Endothelial cell of umbilical vein (primary cell): ENCODE data around the gene FMN2. TPM values are rescaled to one million over a fixed set of nuclear protein-coding genes. Genes with fewer than 3 reads are reported as not detected.

ENCODE experiments used
- BruUV-seq: library from RNA; stranded (reverse); fragments of 400-500 nt; replicated peaks from 2 replicates; lab custom pipeline; 2021; lab: Mats Ljungman, UMichigan
- CTCF ChIA-PET: fragments of 300-600, 350-600 bp; sonication (Branson Sonifier 250); formaldehyde crosslinking; loops from one replicate; lab custom pipeline; 2021; ENCODE audit warnings: antibody characterized with exemption, inconsistent platforms; lab: Charles Lee
- POLR2A ChIA-PET: fragments of 300-600, 350-600 bp; sonication (Branson Sonifier 250); formaldehyde crosslinking; loops from one replicate; lab custom pipeline; 2021; ENCODE audit warnings: antibody characterized with exemption, inconsistent platforms; lab: Charles Lee
- DNase-seq: peaks from one replicate; pipeline ENCODE4 v3.0.0-alpha.2; 2011; ENCODE audit warnings: low read depth, low spot score
- FAIRE-seq: peaks from 2 replicates; lab custom pipeline; 2011; peaks lifted over from hg19 to GRCh38; lab: Jason Lieb, UNC
- H2AFZ ChIP-seq: 2 replicates; pipeline ENCODE4 v1.6.0; 2012; ENCODE audit warnings: low read depth, low read length, control low read depth, inconsistent platforms
- H3K27ac ChIP-seq: 2 replicates; pipeline ENCODE4 v1.5.1; 2011; ENCODE audit warnings: low read depth, mild to moderate bottlenecking, control low read depth, low read length, moderate library complexity; ENCODE audit not compliant: insufficient read depth
- H3K27me3 ChIP-seq, 2 experiments: 2 replicates each; pipeline versions ENCODE4 v1.6.0 to v1.6.1; 2011; ENCODE audit warnings: low read length in 2 of 2, mixed read lengths in 1 of 2; ENCODE audit not compliant: control insufficient read depth in 2 of 2, insufficient read depth in 2 of 2
- H3K36me3 ChIP-seq, 2 experiments: 2 replicates in 1 of 2; 3 replicates in 1 of 2; pipeline ENCODE4 v1.5.1; 2011; ENCODE audit warnings: low read length in 2 of 2, mild to moderate bottlenecking in 1 of 2, moderate library complexity in 1 of 2; ENCODE audit not compliant: control insufficient read depth in 2 of 2, insufficient read depth in 2 of 2; ENCODE audit errors: extremely low read depth in 1 of 2
- H3K4me1 ChIP-seq: 3 replicates; pipeline ENCODE4 v1.5.1; 2011; ENCODE audit warnings: mild to moderate bottlenecking, low read length; ENCODE audit not compliant: control insufficient read depth, insufficient read depth; ENCODE audit errors: extremely low read depth
- H3K4me2 ChIP-seq: 2 replicates; pipeline ENCODE4 v1.6.1; 2011; ENCODE audit warnings: low read length, control low read depth, mixed read lengths; ENCODE audit not compliant: insufficient read depth
- H3K4me3 ChIP-seq, 3 experiments: fragments of 200-600 bp in 1 of 3; sonication (generic), shearing (Covaris generic) in 1 of 3; replicated peaks in 1 of 3; 2 replicates each; pipeline ENCODE4 v1.5.1; 2011 to 2016; ENCODE audit warnings: control low read depth in 3 of 3, low read length in 3 of 3, mild to moderate bottlenecking in 2 of 3, inconsistent platforms in 1 of 3, low read depth in 1 of 3, moderate library complexity in 1 of 3; ENCODE audit not compliant: insufficient read depth in 1 of 3
- H3K79me2 ChIP-seq: 2 replicates; pipeline ENCODE4 v1.6.0; 2012; ENCODE audit warnings: low read length, inconsistent platforms; ENCODE audit not compliant: control insufficient read depth, insufficient read depth
- H3K9ac ChIP-seq: replicated peaks from 2 replicates; pipeline ENCODE3; 2011; ENCODE audit warnings: low read length, control low read depth; ENCODE audit not compliant: insufficient read depth; ENCODE audit errors: extremely low read depth
- H3K9me1 ChIP-seq: replicated peaks from 3 replicates; pipeline ENCODE4 v1.6.0; 2011; ENCODE audit warnings: mild to moderate bottlenecking, low read length; ENCODE audit not compliant: control insufficient read depth, insufficient read depth; ENCODE audit errors: extremely low read depth
- H3K9me3 ChIP-seq: replicated peaks from 2 replicates; pipeline ENCODE4 v1.5.1; 2012; ENCODE audit warnings: low read length, inconsistent platforms; ENCODE audit not compliant: control insufficient read depth, insufficient read depth
- H4K20me1 ChIP-seq: replicated peaks from 2 replicates; pipeline ENCODE3; 2011; ENCODE audit warnings: mild to moderate bottlenecking, low read length; ENCODE audit not compliant: control insufficient read depth, insufficient read depth; ENCODE audit errors: extremely low read depth
- CTCF ChIP-seq, 2 donors: IDR thresholded peaks; 1 replicate in 1 of 2; 2 replicates in 1 of 2; pipeline ENCODE4 v1.5.1; 2011; ENCODE audit warnings: low read length in 2 of 2, mild to moderate bottlenecking in 2 of 2, moderate library complexity in 2 of 2, control low read depth in 1 of 2, inconsistent platforms in 1 of 2, low read depth in 1 of 2; ENCODE audit not compliant: insufficient read depth in 1 of 2; ENCODE audit errors: extremely low read depth in 1 of 2
- EZH2 ChIP-seq: IDR thresholded peaks from 2 replicates; pipeline ENCODE4 v1.6.1; 2012; ENCODE audit warnings: borderline replicate concordance, low read depth, mild to moderate bottlenecking, moderate library complexity, low read length, inconsistent platforms; ENCODE audit not compliant: severe bottlenecking
- FOS ChIP-seq: IDR thresholded peaks from 2 replicates; pipeline ENCODE4 v1.6.1; 2011; ENCODE audit warnings: mild to moderate bottlenecking, low read length, moderate library complexity, borderline replicate concordance; ENCODE audit not compliant: insufficient read depth
- GATA2 ChIP-seq: IDR thresholded peaks from 2 replicates; pipeline ENCODE4 v1.7.0; 2011; ENCODE audit warnings: low read depth, mild to moderate bottlenecking, moderate library complexity, mixed read lengths, low read length; ENCODE audit not compliant: insufficient read length, insufficient read depth
- JUN ChIP-seq: IDR thresholded peaks from 2 replicates; pipeline ENCODE4 v1.6.1; 2011; ENCODE audit warnings: borderline replicate concordance, low read depth; ENCODE audit not compliant: insufficient read length, insufficient read depth
- MAX ChIP-seq: IDR thresholded peaks from 2 replicates; pipeline ENCODE4 v1.6.1; 2011; ENCODE audit not compliant: insufficient read depth, insufficient read length
- MYC ChIP-seq: IDR thresholded peaks from one replicate; pipeline ENCODE4 v1.6.1; 2011; ENCODE audit warnings: mild to moderate bottlenecking, low read depth, low read length
- POLR2A ChIP-seq: IDR thresholded peaks from 2 replicates; pipeline ENCODE4 v1.6.1; 2012; ENCODE audit warnings: low read depth, mild to moderate bottlenecking, control low read depth, low read length
- dilution Hi-C: fragments of 300-500 bp; cut with MboI; formaldehyde crosslinking; loops from one replicate; pipeline ENCODE4 v1.15.0; 2019; ENCODE audit warnings: low sequenced_read_pairs; ENCODE audit not compliant: extremely low pct_ligation_motif_present
- intact Hi-C: fragments of 100-400 bp; cut with micrococcal nuclease; formaldehyde crosslinking; loops from one replicate; pipeline ENCODE4 v1.10.0; 2022
- polyA plus RNA-seq, 4 experiments: library from polyadenylated mRNA; depleted of rRNA in 3 of 4; stranded (reverse) in 3 of 4; unstranded in 1 of 4; fragments of >200 nt; gene quantifications; 2 replicates each; pipeline versions ENCODE4 v1.2.1 to v1.2.3, GENCODE V29; 2011 to 2012; ENCODE audit warnings: missing spikeins in 1 of 4
- total RNA-seq: library from RNA; stranded (reverse); gene quantifications from 2 replicates; pipeline ENCODE4 v1.2.3, GENCODE V29; 2021

The FMN2 gene
- total and polyA plus RNA-seq, 2 donors (not counting 3 experiments of a cell fraction or from before 2014, with no cell fraction given), result not detected

GRCh38 chr1:240074908-240075307, 16.8 kb upstream of the FMN2 start:
- H2AFZ ChIP-seq, result no peak overlapping the region
- no peak overlapping the region for H3K27ac ChIP-seq
- ChIA-PET CTCF (no interaction called here), POLR2A (no interaction called here)
- dilution Hi-C loops (no loop called here), intact Hi-C loops (no loop called here)
- TF ChIP-seq GATA2 (no peak), JUN (no peak), MAX (no peak), POLR2A (no peak), FOS (no peak), MYC (no peak), EZH2 (no peak), CTCF (IDR thresholded peaks at IDR 0.05; ENCODE audit: extremely low read depth in 1 of 2, insufficient read depth in 1 of 2, low read depth in 1 of 2, low read length in 2 of 2) (no peak)
- H3K36me3 ChIP-seq, result no peaks in the 10 kb centered on the region
- no peak overlapping the region for H3K4me3 ChIP-seq
- H3K9ac ChIP-seq, result no peak overlapping the region
- FAIRE-seq, result no peak
- no peaks in the 10 kb centered on the region for H3K9me3 ChIP-seq
- H3K9me1 ChIP-seq, result no peaks in the 10 kb centered on the region
- H3K79me2 ChIP-seq, result no peaks in the 10 kb centered on the region
- no peak for DNase-seq
- H3K4me2 ChIP-seq, result no peak overlapping the region
- no peaks in the 10 kb centered on the region for H3K27me3 ChIP-seq
- BruUV-seq, result no TSS peak
- no peaks in the 10 kb centered on the region for H4K20me1 ChIP-seq
- H3K4me1 ChIP-seq, result no peaks in the 10 kb centered on the region
